GM18867 (cell line): Measurements from ENCODE around the gene TEKT2.

Experiments used
- ATAC-seq: cut with Tn5 transposase; IDR thresholded peaks from one replicate; pipeline ENCODE4 v1.9.1; 2021; ENCODE audit warnings: mild to moderate bottlenecking, moderate library complexity; ENCODE audit not compliant: unreplicated experiment

The TEKT2 gene

DNA sequence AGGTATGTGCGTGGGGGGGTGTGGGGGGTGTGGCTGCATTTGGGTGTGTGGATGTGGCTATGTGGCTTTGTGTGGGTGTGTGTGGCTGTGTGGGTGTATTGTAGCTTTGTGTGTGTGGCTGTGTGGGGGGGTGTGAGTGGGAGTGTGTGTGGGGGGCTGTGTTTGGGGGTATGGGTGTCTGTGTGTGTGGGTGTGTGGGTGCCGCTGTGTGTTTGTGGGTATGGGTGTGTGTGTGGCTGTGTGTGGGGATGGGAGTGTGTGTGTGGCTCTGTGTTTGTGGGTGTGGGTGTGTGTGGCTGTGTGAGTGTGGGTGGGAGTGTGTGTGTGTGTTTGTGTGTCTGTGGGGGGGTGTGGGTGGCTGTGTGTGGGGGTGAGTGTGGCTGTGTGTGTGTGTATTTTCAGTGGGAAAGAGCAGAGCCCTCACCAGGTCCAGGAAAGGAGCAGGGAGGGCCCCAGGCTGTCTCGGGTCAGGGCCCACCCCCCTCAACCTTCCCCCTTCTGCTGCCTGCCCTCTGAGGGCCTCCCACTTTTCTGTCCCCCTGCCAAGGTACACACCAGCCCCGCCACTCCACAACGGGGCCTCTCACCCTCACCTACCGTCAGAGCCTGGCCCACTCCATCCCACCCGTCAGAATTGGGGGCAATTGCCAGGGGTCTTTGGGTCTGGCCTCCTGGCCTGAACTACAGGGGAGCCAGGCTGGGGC lies 43.1 kb downstream of the TEKT2 start:
- no peak for ATAC-seq

DNA sequence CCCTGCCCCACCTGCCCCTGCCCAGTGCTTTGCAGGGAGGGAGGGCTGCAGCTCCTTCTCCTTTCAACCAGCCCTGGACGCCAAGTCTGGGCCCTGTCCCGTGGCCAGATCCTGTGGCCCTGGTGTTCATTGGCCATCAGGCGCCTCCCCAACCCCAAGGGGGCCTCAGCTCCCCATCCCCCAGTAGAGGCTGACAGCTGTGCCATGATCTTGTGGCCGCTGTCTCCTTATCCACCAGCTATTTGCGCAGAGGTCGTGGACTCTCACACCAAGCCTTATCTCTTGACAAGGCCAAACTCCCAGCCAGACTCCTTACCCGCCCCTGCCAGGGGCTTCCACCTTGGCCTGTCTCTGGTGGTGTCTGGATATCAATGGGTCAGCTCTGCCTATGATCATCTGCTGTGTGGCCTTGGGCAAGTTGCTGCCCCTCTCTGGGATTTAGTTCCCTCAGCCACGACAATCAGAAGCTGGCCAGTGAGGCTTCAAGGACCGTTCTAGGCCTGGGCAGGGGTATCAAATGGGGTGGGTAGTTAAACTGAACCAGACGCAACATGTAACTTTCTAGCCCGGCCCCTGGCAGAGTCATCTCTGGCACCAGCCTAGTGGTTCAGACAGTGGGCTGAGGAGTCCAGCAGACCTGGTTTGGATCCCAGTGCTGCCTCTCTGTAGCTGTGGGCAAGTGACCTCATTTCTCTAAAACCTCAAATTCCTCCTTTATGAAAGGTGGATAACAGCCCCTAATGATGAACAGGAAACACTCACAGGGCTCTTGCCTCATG lies 44.4 kb downstream of the TEKT2 start:
- no peak for ATAC-seq

DNA sequence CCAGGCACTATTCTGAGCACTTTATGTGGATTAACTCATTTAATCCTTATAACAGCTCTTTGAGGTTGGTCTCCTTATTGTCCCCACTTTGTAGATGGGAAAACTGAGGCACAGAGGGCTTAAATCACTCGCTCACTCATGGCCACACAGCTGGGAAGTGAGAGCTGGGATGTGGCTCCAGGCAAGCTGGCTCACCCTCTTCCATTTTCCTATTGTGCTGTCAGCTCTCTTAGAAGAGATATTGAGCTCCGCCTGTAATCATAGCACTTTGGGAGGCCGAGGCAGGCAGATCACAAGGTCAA lies 45.0 kb downstream of the TEKT2 start:
- ATAC-seq: no peak

DNA sequence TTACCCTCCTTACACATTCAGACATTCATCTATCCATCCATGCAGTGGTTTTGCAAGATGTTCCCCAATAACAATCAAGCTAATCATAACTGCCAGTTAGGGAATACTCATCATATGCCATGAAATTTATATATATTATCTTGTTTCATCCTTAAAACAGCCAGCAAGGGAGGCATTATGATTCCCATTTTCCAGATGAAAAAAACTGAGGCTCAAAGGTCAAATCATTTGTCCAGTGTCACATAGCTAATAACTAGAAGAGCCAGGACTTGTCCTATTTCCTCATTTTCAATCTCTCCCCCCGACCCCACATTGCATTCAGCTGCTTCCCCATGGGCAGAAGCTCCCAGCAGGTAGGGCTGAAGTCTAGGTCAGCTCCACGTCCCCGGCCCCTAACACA lies 48.1 kb downstream of the TEKT2 start:
- no peak for ATAC-seq

DNA sequence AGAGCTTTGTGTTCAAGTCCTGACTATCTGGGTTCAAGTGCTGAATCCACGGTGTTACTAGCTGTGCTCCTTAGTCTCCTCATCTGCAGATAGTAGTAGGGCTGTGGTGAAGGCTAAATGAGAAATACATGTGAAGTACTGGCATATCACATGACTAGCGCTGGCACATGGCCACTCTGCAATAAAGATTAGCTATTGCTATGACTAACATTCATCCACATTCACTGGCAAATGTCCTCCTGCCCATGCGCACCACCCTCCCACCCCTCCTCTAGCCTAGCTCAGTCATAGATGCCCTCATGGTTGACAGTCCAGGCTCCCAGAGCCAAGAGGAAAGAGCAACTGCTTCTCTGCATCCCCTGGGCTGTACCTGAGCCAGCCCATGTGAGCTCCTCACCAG lies 49.6 kb downstream of the TEKT2 start:
- ATAC-seq: no peak

DNA sequence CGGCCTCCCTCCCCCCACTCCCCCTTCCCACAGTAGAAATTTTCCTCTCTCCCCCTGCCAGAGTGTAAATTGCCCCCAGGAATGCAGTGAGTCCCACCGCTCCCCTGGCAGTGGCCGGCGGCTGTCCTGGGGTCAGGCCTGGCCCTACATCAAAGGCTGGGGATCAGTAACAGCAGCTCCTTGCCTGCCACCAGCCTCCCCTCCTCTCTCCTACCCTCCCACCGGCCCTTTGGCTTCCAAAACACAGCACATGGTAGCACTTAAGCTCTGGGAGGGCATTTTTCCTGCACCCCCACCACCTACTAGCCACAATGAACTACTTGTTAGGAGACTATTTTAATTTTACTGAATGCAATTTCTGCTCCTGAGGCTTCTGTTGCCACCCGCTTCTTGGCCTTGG lies 50.1 kb downstream of the TEKT2 start:
- no peak for ATAC-seq

DNA sequence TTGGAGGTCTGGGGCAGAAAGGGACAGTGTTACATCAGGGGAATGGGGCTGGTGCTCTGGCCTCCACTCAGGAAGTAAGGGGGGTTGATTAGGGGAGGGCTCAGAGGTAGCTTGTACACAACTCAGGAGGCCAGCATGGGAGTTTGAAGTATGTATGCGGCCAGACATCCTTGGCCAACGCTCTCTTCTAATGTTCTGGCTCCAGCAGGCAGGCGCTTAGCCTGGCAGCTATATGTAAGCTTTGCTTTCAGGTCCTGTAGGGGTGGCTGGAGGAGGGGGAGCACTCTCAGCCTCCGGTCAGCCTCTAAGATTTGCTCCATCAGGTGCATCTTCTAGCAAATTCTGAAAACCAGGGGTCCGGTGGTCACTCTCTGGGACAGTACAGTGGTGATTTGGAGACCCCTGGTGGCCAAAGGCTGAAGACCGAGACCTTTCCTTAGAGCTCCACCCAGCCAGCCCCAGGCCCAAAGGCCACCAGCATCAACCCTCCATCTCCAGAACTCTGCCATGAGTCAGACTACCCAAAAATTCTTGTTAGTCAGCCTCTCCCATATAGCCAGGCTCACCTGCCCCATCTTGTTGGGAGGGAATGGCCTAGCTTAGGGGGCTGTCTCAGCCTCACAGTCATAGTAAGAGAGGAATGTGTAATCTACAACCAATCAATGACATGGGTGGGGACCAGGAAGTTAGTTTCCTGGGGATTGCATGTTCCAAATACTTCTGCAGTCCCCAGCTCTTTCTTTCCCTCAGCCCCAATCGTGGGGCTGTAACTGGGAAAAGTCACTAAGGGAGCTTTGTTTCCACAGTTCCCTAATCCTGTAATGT lies 50.8 kb downstream of the TEKT2 start:
- ATAC-seq: no peak

DNA sequence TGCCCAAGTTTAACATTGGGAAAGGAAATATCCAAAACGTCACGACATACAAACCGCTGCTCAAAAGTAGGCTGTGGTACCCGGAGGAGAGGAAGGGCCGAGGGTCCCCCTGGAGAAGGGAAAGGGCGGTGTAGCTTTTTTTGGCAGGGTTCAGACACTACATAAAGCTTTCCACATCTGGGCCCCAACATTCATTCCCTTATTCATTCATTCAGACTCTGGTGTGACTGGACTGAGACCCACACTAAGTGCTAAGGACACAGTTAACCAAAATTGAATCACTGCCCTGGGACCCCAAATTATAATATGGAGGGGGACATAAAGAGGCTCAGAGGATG lies 51.4 kb downstream of the TEKT2 start:
- no peak for ATAC-seq

DNA sequence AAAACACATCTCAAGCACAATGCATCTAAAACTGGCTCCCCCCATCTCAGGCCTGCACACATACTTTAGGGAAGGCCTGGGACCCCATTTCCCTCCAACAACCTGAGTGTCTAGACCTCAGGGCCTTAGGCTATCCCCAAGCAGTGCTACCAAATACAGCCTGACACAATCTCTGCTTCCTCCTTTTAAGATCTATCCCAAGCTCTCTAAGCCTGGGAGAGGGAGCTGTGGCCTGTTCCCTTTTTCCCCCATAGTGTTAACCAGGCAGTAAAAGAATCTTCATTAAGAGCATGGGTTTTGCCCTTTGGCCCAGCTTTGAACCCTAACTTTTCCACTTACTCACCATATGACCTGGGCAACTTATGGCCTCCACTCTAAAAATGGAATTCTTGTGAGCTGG lies 51.9 kb downstream of the TEKT2 start:
- no peak for ATAC-seq

DNA sequence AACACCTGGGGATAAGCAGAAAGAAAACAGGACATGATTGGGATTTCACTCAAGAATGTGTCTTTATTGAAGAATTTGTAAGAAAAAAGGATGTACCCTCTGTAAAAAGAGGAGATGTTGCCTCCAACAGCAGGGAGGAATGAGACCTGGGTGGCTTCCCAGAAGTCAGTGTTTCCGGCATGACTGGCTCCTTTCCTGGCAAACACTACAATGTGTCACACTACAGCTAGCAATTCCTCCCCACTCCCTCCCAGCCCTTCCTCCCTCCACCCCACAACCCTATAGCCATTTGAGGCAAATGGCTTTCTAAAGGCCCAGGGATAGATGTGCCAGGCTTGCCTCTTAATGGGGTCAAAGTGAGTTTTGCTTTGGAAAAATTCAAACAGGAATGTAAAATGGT lies 52.6 kb downstream of the TEKT2 start:
- no peak for ATAC-seq

DNA sequence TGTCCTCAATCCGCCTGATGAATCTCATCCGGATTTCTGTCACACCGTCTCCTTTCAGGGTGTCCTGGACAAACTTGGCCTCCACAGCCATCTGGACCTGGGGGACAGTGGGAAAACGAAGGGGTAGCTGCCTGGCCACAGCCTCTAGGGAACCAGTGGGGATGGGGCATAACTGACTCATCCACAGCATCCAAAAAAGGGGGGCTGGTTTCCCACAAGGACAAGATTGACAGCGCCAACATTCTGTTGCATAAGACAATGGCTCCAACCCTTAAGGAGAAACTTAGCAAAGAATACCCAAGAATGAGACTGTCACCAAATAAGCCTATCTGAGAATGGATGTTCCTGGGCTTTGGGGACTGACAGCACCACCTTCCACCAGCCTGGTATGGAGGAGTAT lies 53.3 kb downstream of the TEKT2 start:
- no peak for ATAC-seq

DNA sequence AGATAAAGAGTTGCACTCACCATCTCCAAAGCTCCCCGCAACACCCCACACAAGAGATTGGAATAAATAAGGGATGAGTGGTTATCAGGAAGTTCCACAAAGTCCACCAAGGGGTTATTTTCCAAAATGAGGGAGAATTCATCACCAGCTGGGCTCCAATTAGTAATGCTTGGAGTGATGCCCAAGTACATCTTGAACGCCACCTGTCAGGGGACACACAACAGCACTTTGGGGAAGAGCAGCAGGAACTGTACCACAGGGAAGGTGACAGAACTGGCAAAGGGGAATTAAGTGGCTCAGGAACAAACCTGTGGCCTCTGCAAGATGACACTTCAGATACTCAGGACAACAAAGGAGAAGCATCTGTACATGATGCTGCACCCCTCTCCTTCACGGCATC lies 53.9 kb downstream of the TEKT2 start:
- ATAC-seq: no peak
